ENCODE data around the gene CGNL1. TPM values are rescaled to one million over a fixed set of nuclear protein-coding genes. Genes with fewer than 3 reads are reported as not detected.

CGNL1 gene
- total and polyA plus RNA-seq, 7 donors: 0.69 to 7.2 (median 2.4) TPM

DNA sequence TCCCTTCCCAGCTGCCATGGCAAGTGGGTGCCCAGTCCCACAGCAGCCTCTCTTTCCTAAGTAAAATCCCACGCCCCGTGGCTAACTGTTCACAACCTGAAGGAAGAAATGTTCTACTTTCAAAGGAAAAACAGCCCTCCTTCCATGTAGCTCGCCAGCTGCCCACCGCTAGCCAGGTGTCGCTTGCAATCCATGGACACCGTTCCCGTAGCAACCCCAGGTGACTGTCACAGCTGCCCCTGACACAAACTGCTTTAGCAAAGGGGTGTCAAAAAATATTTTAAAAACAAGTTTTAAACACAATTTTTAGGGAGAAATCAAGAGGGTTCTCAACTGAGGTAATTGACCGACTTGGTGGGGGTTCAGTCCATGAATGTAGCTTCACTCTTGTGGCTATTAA is 21.0 kb upstream of the CGNL1 start:
- peaks cover 0 to 4% (median 0%) of the 10 kb centered on the region in 3 donors for H3K27me3 ChIP-seq
- H3K36me3 ChIP-seq: no peaks in the 10 kb centered on the region
- H3K27ac ChIP-seq: no peak overlapping the region
- 92 to 96% methylated on average over 8 of the region's 8 CpGs for WGBS, 2 donors
- intact Hi-C loops (cut with DNase I): no loop called here
- TF ChIP-seq POLR2AphosphoS5 (IDR thresholded peaks at IDR 0.05) (no peak), POLR2A (IDR thresholded peaks at IDR 0.05) (no peak), EP300 (IDR thresholded peaks at IDR 0.05) (no peak)
- TF ChIP-seq, protein P1, sequence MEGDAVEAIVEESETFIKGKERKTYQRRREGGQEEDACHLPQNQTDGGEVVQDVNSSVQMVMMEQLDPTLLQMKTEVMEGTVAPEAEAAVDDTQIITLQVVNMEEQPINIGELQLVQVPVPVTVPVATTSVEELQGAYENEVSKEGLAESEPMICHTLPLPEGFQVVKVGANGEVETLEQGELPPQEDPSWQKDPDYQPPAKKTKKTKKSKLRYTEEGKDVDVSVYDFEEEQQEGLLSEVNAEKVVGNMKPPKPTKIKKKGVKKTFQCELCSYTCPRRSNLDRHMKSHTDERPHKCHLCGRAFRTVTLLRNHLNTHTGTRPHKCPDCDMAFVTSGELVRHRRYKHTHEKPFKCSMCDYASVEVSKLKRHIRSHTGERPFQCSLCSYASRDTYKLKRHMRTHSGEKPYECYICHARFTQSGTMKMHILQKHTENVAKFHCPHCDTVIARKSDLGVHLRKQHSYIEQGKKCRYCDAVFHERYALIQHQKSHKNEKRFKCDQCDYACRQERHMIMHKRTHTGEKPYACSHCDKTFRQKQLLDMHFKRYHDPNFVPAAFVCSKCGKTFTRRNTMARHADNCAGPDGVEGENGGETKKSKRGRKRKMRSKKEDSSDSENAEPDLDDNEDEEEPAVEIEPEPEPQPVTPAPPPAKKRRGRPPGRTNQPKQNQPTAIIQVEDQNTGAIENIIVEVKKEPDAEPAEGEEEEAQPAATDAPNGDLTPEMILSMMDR (IDR thresholded peaks at IDR 0.05): no peak
- H3K4me3 ChIP-seq: no peak overlapping the region
- H3K4me1 ChIP-seq: peaks cover 0 to 21% (median 7%) of the 10 kb centered on the region in 4 donors
- no peaks in the 10 kb centered on the region for H3K9me3 ChIP-seq
- no peak for DNase-seq

DNA sequence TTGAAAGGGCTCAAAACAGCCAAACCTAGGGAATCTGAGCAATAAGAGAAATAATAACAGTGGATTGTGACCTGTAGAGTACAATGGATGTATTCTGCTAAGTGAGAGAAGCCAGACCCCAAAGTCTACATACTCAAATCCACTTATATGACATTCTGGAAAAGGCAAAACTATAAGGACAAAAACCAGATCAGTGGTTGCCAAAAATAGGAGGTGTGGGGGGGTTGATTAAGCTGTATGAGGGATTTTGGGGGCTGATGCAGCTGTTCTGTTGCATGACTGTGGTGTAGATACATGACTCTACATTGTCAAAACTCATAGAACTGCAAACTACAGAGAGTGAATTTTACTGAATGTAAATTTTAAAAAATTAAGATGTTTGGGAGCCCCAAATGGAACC is 20.1 kb upstream of the CGNL1 start:
- intact Hi-C loops (cut with DNase I): no loop called here
- Histone ChIP-seq H3K4me1 (peaks cover 0 to 21% (median 7%) of the 10 kb centered on the region in 4 donors), H3K36me3 (no peaks in the 10 kb centered on the region), H3K27me3 (peaks cover 0 to 4% (median 0%) of the 10 kb centered on the region in 3 donors), H3K9me3 (no peaks in the 10 kb centered on the region), H3K4me3 (no peak overlapping the region), H3K27ac (no peak overlapping the region)
- no peak for DNase-seq
- peak in 3 of 4 donors; percentile 33 to 70 (median 57) for TF ChIP-seq POLR2AphosphoS5 (IDR thresholded peaks at IDR 0.05)
- TF ChIP-seq EP300 (IDR thresholded peaks at IDR 0.05): no peak
- TF ChIP-seq POLR2A (IDR thresholded peaks at IDR 0.05): no peak
- TF ChIP-seq, protein P1 (IDR thresholded peaks at IDR 0.05): no peak

DNA sequence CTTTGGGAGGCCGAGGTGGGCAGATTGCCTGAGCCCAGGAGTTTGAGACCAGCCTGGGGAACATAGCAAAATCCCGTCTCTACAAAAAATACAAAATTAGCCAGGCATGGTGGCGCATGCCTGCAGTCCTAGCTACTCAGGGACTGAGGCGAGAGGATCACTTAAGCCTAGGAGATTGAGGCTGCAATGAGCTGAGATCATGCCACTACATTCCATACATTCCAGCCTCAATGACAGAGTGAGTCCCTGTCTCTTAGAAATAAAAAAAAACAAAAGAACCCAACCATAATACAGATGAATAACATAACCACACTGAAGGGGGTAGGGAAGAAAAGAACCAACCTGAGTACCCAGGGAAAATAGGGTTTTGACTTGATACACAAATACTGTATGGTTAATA is 19.7 kb upstream of the CGNL1 start:
- intact Hi-C loops (cut with DNase I): no loop called here
- no peaks in the 10 kb centered on the region for H3K9me3 ChIP-seq
- H3K4me1 ChIP-seq: peaks cover 0 to 21% (median 7%) of the 10 kb centered on the region in 4 donors
- H3K27me3 ChIP-seq: peaks cover 0 to 4% (median 0%) of the 10 kb centered on the region in 3 donors
- no peak overlapping the region for H3K27ac ChIP-seq
- H3K36me3 ChIP-seq: no peaks in the 10 kb centered on the region
- no peak overlapping the region for H3K4me3 ChIP-seq
- TF ChIP-seq POLR2A (IDR thresholded peaks at IDR 0.05) (no peak), EP300 (IDR thresholded peaks at IDR 0.05) (no peak), POLR2AphosphoS5 (IDR thresholded peaks at IDR 0.05) (no peak)
- TF ChIP-seq, protein P1 (IDR thresholded peaks at IDR 0.05): no peak
- DNase-seq: no peak
- 85 to 90% methylated on average over 4 of the region's 4 CpGs for WGBS, 2 donors

DNA sequence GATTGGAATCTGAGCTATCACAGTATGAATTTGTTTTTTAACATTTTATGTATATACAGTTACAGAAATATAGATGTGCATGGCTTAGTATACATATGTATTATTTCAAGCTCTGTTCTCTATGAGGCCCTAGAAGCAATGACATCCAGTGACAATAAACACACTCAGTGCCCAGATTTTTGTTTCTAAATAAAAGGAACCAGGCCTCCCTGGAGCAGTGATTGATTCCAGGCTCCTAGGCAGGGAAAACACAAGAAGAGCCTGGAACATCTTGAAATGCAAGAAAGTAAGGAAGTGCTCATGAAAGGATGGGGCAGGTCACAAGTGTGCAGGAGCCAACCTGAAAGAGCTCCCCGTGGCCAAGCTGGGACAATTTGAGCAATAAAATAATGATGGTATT is 18.5 kb upstream of the CGNL1 start:
- H3K4me1 ChIP-seq: peaks cover 0 to 21% (median 7%) of the 10 kb centered on the region in 4 donors
- H3K36me3 ChIP-seq: no peaks in the 10 kb centered on the region
- peak; percentile 14 for DNase-seq
- intact Hi-C loops (cut with DNase I): no loop called here
- 47 to 77% methylated on average over 1 of the region's 1 CpG for WGBS, 2 donors
- no peak overlapping the region for H3K27ac ChIP-seq
- no peaks in the 10 kb centered on the region for H3K27me3 ChIP-seq
- no peaks in the 10 kb centered on the region for H3K9me3 ChIP-seq
- no peak overlapping the region for H3K4me3 ChIP-seq
- TF ChIP-seq, protein P1 (IDR thresholded peaks at IDR 0.05): no peak
- TF ChIP-seq POLR2AphosphoS5 (IDR thresholded peaks at IDR 0.05) (peak; percentile 56 to 93 (median 82)), EP300 (IDR thresholded peaks at IDR 0.05) (peak in 1 of 4 donors; percentile 27)

DNA sequence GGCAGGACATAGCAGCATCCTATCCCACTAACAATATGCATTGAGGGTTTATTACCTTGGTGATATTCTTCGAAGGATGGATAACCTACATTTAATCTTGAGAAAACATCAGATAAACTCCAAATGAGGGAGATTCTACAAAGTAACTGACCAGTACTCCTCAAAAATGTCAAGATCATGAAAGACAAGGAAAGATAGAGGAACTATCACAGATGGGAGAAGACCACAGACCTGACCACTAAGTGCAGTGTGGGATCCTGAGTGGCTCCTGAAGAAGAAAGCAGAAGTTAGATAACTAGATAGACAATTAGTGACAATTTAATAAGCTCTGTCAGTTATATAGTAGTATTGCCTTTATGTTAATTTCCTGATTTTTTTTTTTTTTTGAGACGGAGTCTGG is 17.7 kb upstream of the CGNL1 start:
- Histone ChIP-seq H3K27ac (no peak overlapping the region), H3K4me1 (peaks cover 0 to 21% (median 7%) of the 10 kb centered on the region in 4 donors), H3K36me3 (no peaks in the 10 kb centered on the region), H3K9me3 (no peaks in the 10 kb centered on the region), H3K27me3 (no peaks in the 10 kb centered on the region), H3K4me3 (no peak overlapping the region)
- intact Hi-C loops (cut with DNase I): no loop called here
- 82 to 89% methylated on average over 2 of the region's 2 CpGs for WGBS, 2 donors
- no peak for DNase-seq
- TF ChIP-seq, protein P1 (IDR thresholded peaks at IDR 0.05): no peak
- no peak for TF ChIP-seq POLR2AphosphoS5 (IDR thresholded peaks at IDR 0.05)
- TF ChIP-seq EP300 (IDR thresholded peaks at IDR 0.05): no peak
- no peak for TF ChIP-seq POLR2A (IDR thresholded peaks at IDR 0.05)
